ENCODE results near the gene KLK5.

The KLK5 gene

GRCh38 chr19:50969413-50969760 lies 16.5 kb upstream of the KLK5 start, which contains the start of gene KLK6:
Gene KLK6 (minus strand): TSS chr19:50969591. CDS start chr19:50968104, 1,487 bp downstream.
- TF ChIP-seq CTCF (IDR thresholded peaks at IDR 0.05; ENCODE audit: insufficient read depth, low read depth, low read length, missing control alignments), result no peak
- DNase-seq (ENCODE audit: low read depth), result no peak
- no peak within 1 kb of the TSS for H3K4me3 ChIP-seq (ENCODE audit: low read depth, low read length)

GRCh38 chr19:50968716-50969412 lies 16.0 kb upstream of the KLK5 start:
- H3K4me3 ChIP-seq (ENCODE audit: low read depth, low read length), result no peak overlapping the region
- no peak for DNase-seq (ENCODE audit: low read depth)
- no peak for TF ChIP-seq CTCF (IDR thresholded peaks at IDR 0.05; ENCODE audit: insufficient read depth, low read depth, low read length, missing control alignments)

- H3K4me3 ChIP-seq (ENCODE audit: low read depth, low read length), result no peak overlapping the region
- no peak for TF ChIP-seq CTCF (IDR thresholded peaks at IDR 0.05; ENCODE audit: insufficient read depth, low read depth, low read length, missing control alignments)
- DNase-seq (ENCODE audit: low read depth), result no peak
Measured at GRCh38 chr19:50967929-50968715, 15.3 kb upstream of the KLK5 start.

- TF ChIP-seq CTCF (IDR thresholded peaks at IDR 0.05; ENCODE audit: insufficient read depth, low read depth, low read length, missing control alignments), result no peak
- DNase-seq (ENCODE audit: low read depth), result no peak
- H3K4me3 ChIP-seq (ENCODE audit: low read depth, low read length), result no peak overlapping the region
Measured at GRCh38 chr19:50964266-50964665, 11.4 kb upstream of the KLK5 start.

GRCh38 chr19:50963381-50963780 lies 10.5 kb upstream of the KLK5 start:
- H3K4me3 ChIP-seq (ENCODE audit: low read depth, low read length), result no peak overlapping the region
- DNase-seq (ENCODE audit: low read depth), result no peak
- no peak for TF ChIP-seq CTCF (IDR thresholded peaks at IDR 0.05; ENCODE audit: insufficient read depth, low read depth, low read length, missing control alignments)

GRCh38 chr19:50962245-50962644 lies 9.4 kb upstream of the KLK5 start:
- DNase-seq (ENCODE audit: low read depth), result no peak
- no peak for TF ChIP-seq CTCF (IDR thresholded peaks at IDR 0.05; ENCODE audit: insufficient read depth, low read depth, low read length, missing control alignments)
- H3K4me3 ChIP-seq (ENCODE audit: low read depth, low read length), result no peak overlapping the region
